CD8-positive, alpha-beta memory T cell (primary cell): ENCODE measurements around the gene ARRDC5. TPM values are rescaled to one million over a fixed set of nuclear protein-coding genes. Genes with fewer than 3 reads are reported as not detected.
"Not testable (repeated sequence)": the region's sequence is repeated elsewhere in the genome, so short reads cannot be mapped to it uniquely, and the experiment has no call there.

Source experiments
- CTCF ChIA-PET: fragments of 350-600 bp; sonication (Branson Sonifier 250); formaldehyde crosslinking; loops from one replicate; lab custom pipeline; 2021; ENCODE audit warnings: antibody characterized with exemption; lab: Charles Lee
- POLR2A ChIA-PET: fragments of 350-600 bp; sonication (Branson Sonifier 250); formaldehyde crosslinking; loops from one replicate; lab custom pipeline; 2021; ENCODE audit warnings: antibody characterized with exemption; lab: Charles Lee
- DNase-seq, 5 donors: peaks; one replicate each; pipeline versions ENCODE4 v3.0.0 to v3.0.0-alpha.2; 2020 to 2022; ENCODE audit warnings: mixed read lengths in 1 of 5
- H3K27ac ChIP-seq: one replicate; pipeline ENCODE4 v1.7.0; 2013; ENCODE audit warnings: low read depth, mild to moderate bottlenecking, low read length, moderate library complexity
- H3K27me3 ChIP-seq: 2 replicates; pipeline ENCODE4 v1.7.0; 2013; ENCODE audit warnings: low read length, mild to moderate bottlenecking; ENCODE audit not compliant: insufficient read depth, poor library complexity, severe bottlenecking
- H3K36me3 ChIP-seq: 2 replicates; pipeline ENCODE4 v1.7.0; 2013; ENCODE audit warnings: mild to moderate bottlenecking, low read length, moderate library complexity; ENCODE audit not compliant: insufficient read depth
- H3K4me1 ChIP-seq: 2 replicates; pipeline ENCODE4 v1.7.0; 2013; ENCODE audit warnings: mild to moderate bottlenecking, low read length, moderate library complexity; ENCODE audit not compliant: insufficient read depth
- H3K4me3 ChIP-seq: 2 replicates; pipeline ENCODE4 v1.7.0; 2013; ENCODE audit warnings: mild to moderate bottlenecking, low read length
- H3K9me3 ChIP-seq: 2 replicates; pipeline ENCODE4 v1.7.0; 2013; ENCODE audit warnings: mild to moderate bottlenecking, low read length
- H3K27ac Mint-ChIP-seq, 8 donors: one replicate each; pipeline ENCODE4 v1.8.0; 2020 to 2021; ENCODE audit warnings: mixed read lengths in 8 of 8, mild to moderate bottlenecking in 6 of 8, inconsistent platforms in 3 of 8, moderate library complexity in 3 of 8
- H3K27me3 Mint-ChIP-seq, 2 donors: one replicate each; pipeline ENCODE4 v1.8.0; 2020 to 2021; ENCODE audit warnings: mixed read lengths in 2 of 2, mild to moderate bottlenecking in 1 of 2, moderate library complexity in 1 of 2
- H3K36me3 Mint-ChIP-seq, 3 donors: one replicate each; pipeline ENCODE4 v1.8.0; 2020 to 2021; ENCODE audit warnings: mixed read lengths in 3 of 3, inconsistent platforms in 1 of 3, mild to moderate bottlenecking in 1 of 3
- H3K4me1 Mint-ChIP-seq, 3 donors: one replicate each; pipeline ENCODE4 v1.8.0; 2020 to 2021; ENCODE audit warnings: mixed read lengths in 3 of 3, inconsistent platforms in 1 of 3, mild to moderate bottlenecking in 1 of 3
- H3K4me3 Mint-ChIP-seq, 7 donors: one replicate each; pipeline ENCODE4 v1.8.0; 2020 to 2021; ENCODE audit warnings: mixed read lengths in 7 of 7, mild to moderate bottlenecking in 6 of 7, moderate library complexity in 4 of 7, inconsistent platforms in 2 of 7
- H3K9me3 Mint-ChIP-seq, 5 donors: one replicate each; pipeline ENCODE4 v1.8.0; 2020 to 2022; ENCODE audit warnings: mixed read lengths in 5 of 5, mild to moderate bottlenecking in 3 of 5, moderate library complexity in 2 of 5, inconsistent platforms in 1 of 5
- polyA plus RNA-seq: library from polyadenylated mRNA; unstranded; fragments of 300-500 nt; fragmentation: Illumina TruSeq; gene quantifications from one replicate; pipeline ENCODE4 v1.2.3, GENCODE V29; 2021
- total RNA-seq, 2 experiments: library from RNA; stranded (reverse); gene quantifications; one replicate each; pipeline ENCODE4 v1.2.3, GENCODE V29; 2021

The ARRDC5 gene
- total and polyA plus RNA-seq, 3 experiments from 2014 or later = 1.8 to 5.5 (median 2.2) TPM

DNA sequence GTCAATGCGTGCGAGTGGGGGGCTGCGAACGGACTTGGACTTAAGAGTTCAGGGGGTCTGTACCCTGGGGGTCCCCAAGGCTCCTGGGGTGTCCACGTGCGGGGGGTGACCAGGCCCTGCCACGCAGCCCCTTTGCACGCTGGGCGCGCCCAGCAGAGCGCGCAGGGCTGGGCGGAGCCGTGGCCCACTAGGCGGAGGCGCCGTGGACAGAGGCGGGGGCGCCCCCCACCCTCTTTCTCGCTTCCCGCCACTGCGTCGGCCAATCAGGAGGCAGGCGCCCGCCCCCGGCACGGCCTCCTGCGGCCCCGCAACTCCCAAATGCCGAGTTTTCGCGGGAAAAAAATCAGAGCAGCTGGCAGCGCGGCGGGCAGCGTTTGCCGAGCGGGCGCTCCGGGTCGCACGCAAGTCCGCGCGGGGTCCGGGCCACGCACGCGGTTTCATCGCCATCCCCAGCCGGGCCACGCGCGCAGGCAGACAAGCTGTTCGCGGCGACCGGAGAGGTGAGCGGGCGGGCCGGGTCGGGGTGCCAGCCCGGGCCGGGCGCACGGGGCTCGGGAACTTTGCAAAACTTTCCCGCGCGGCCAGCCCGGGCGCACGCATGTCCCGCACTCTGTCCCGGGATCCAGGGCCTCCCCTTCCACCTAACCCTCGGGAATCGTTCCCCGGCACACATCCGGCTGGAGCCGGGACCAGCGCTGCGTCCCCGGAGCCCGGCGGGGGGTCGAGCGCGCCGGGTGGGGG is 6.6 kb upstream of the ARRDC5 start, which contains the start of gene UHRF1:
UHRF1 (plus strand) TSS at position 346 of the 741 bp plus-strand sequence. CDS start 1,385 bp downstream, outside the sequence.
- peaks cover 50 to 77% (median 50%) of the 10 kb centered on the region in 3 donors for H3K4me1 Mint-ChIP-seq
- Histone ChIP-seq H3K27me3 (no peaks in the 10 kb centered on the region), H3K4me1 (peaks cover 56% of the 10 kb centered on the region), H3K9me3 (no peaks in the 10 kb centered on the region), H3K27ac (no peak within 1 kb of the TSS), H3K36me3 (no peaks in the 10 kb centered on the region), H3K4me3 (peak within 1 kb of the TSS; percentile 73)
- peaks cover 5 to 45% (median 6%) of the 10 kb centered on the region in 3 donors for H3K36me3 Mint-ChIP-seq
- peaks cover 0 to 4% of the 10 kb centered on the region in 2 donors for H3K27me3 Mint-ChIP-seq
- DNase-seq = peak in 1 of 5 donors; percentile 6
- no peaks in the 10 kb centered on the region for H3K9me3 Mint-ChIP-seq
- H3K4me3 Mint-ChIP-seq = peak within 1 kb of the TSS; percentile 88 to 100 (median 99)
- POLR2A ChIA-PET = interaction anchor here (0.7 kb wide), 1 partner anchor 59 kb away, joined by 3 read pairs; no protein-coding TSS in a partner anchor
- CTCF ChIA-PET = no interaction called here
- H3K27ac Mint-ChIP-seq = peak within 1 kb of the TSS in 7 of 8 donors; percentile 66 to 96 (median 87)

GRCh38 chr19:4908781-4909155 is 6.1 kb upstream of the ARRDC5 start:
- Histone ChIP-seq H3K4me3 (no peak overlapping the region), H3K4me1 (peaks cover 51% of the 10 kb centered on the region)
- POLR2A ChIA-PET = interaction anchor here (1.2 kb wide), 1 partner anchor 8 kb away, joined by 3 read pairs; no protein-coding TSS in a partner anchor

GRCh38 chr19:4908360-4908759 is 5.7 kb upstream of the ARRDC5 start:
- POLR2A ChIA-PET = interaction anchor here (0.6 to 1.2 kb wide), 2 partner anchors 8 to 36 kb away, joined by 3 to 5 read pairs; no protein-coding TSS in a partner anchor

More at GRCh38 chr19:4908781-4909155, 6.1 kb upstream of the ARRDC5 start:
- H3K27me3 ChIP-seq = no peaks in the 10 kb centered on the region
- no peaks in the 10 kb centered on the region for H3K9me3 ChIP-seq
- DNase-seq = no peak
- Mint-ChIP-seq H3K4me3 (peak overlapping the region in 6 of 7 donors; percentile 42 to 87 (median 62)), H3K36me3 (peaks cover 0 to 39% (median 6%) of the 10 kb centered on the region in 3 donors), H3K27ac (peak overlapping the region in 4 of 8 donors; percentile 66 to 87 (median 81)), H3K4me1 (peaks cover 44 to 71% (median 45%) of the 10 kb centered on the region in 3 donors), H3K9me3 (no peaks in the 10 kb centered on the region), H3K27me3 (peaks cover 0 to 4% of the 10 kb centered on the region in 2 donors)
- H3K27ac ChIP-seq = no peak overlapping the region
- H3K36me3 ChIP-seq = no peaks in the 10 kb centered on the region
- CTCF ChIA-PET = interaction anchor here (1.2 kb wide), 1 partner anchor 99 kb away, joined by 6 read pairs; no protein-coding TSS in a partner anchor

GRCh38 chr19:4906963-4907362 is 4.3 kb upstream of the ARRDC5 start:
- peaks cover 0 to 2% of the 10 kb centered on the region in 2 donors for H3K27me3 Mint-ChIP-seq
- H3K4me1 Mint-ChIP-seq = peaks cover 35 to 60% (median 35%) of the 10 kb centered on the region in 3 donors
- H3K9me3 Mint-ChIP-seq = no peaks in the 10 kb centered on the region
- peaks cover 0 to 32% (median 6%) of the 10 kb centered on the region in 3 donors for H3K36me3 Mint-ChIP-seq
- Histone ChIP-seq H3K4me1 (peaks cover 33% of the 10 kb centered on the region), H3K9me3 (no peaks in the 10 kb centered on the region), H3K4me3 (no peak overlapping the region), H3K36me3 (no peaks in the 10 kb centered on the region), H3K27me3 (no peaks in the 10 kb centered on the region), H3K27ac (no peak overlapping the region)
- ChIA-PET POLR2A (interaction anchor here (0.8 kb wide), 1 partner anchor 10 kb away, joined by 3 read pairs; no protein-coding TSS in a partner anchor), CTCF (no interaction called here)
- no peak for DNase-seq
- H3K4me3 Mint-ChIP-seq = no peak overlapping the region
- peak overlapping the region in 1 of 8 donors; percentile 81 for H3K27ac Mint-ChIP-seq

More at GRCh38 chr19:4908360-4908759, 5.7 kb upstream of the ARRDC5 start:
- no peak overlapping the region for H3K4me3 ChIP-seq
- H3K9me3 ChIP-seq = no peaks in the 10 kb centered on the region
- no peak overlapping the region for H3K27ac ChIP-seq
- Mint-ChIP-seq H3K27me3 (peaks cover 0 to 4% of the 10 kb centered on the region in 2 donors), H3K27ac (peak overlapping the region in 6 of 8 donors; percentile 66 to 87 (median 78)), H3K4me3 (peak overlapping the region; percentile 42 to 87 (median 63)), H3K9me3 (no peaks in the 10 kb centered on the region), H3K36me3 (peaks cover 0 to 36% (median 6%) of the 10 kb centered on the region in 3 donors), H3K4me1 (peaks cover 42 to 67% (median 44%) of the 10 kb centered on the region in 3 donors)
- no peaks in the 10 kb centered on the region for H3K36me3 ChIP-seq
- no peak for DNase-seq
- CTCF ChIA-PET = interaction anchor here (1.2 kb wide), 1 partner anchor 99 kb away, joined by 6 read pairs; no protein-coding TSS in a partner anchor
- no peaks in the 10 kb centered on the region for H3K27me3 ChIP-seq
- H3K4me1 ChIP-seq = peaks cover 47% of the 10 kb centered on the region

GRCh38 chr19:4904481-4904880 is 1.8 kb upstream of the ARRDC5 start:
- ChIA-PET POLR2A (interaction anchor here (0.8 kb wide), 1 partner anchor 11 kb away, joined by 3 read pairs; no protein-coding TSS in a partner anchor), CTCF (interaction anchor here (1.3 kb wide), 1 partner anchor 53 kb away, joined by 3 read pairs; no protein-coding TSS in a partner anchor)
- peaks cover 15% of the 10 kb centered on the region for H3K4me1 ChIP-seq
- no peaks in the 10 kb centered on the region for H3K9me3 ChIP-seq
- no peaks in the 10 kb centered on the region for H3K27me3 ChIP-seq
- Mint-ChIP-seq H3K27ac (peak overlapping the region in 2 of 8 donors; percentile 32 to 50), H3K4me1 (peaks cover 18 to 47% (median 18%) of the 10 kb centered on the region in 3 donors), H3K9me3 (no peaks in the 10 kb centered on the region), H3K4me3 (no peak overlapping the region), H3K36me3 (peaks cover 0 to 32% (median 2%) of the 10 kb centered on the region in 3 donors), H3K27me3 (peaks cover 0 to 2% of the 10 kb centered on the region in 2 donors)
- no peak overlapping the region for H3K27ac ChIP-seq
- H3K36me3 ChIP-seq = no peaks in the 10 kb centered on the region
- H3K4me3 ChIP-seq = no peak overlapping the region
- no peak for DNase-seq

DNA sequence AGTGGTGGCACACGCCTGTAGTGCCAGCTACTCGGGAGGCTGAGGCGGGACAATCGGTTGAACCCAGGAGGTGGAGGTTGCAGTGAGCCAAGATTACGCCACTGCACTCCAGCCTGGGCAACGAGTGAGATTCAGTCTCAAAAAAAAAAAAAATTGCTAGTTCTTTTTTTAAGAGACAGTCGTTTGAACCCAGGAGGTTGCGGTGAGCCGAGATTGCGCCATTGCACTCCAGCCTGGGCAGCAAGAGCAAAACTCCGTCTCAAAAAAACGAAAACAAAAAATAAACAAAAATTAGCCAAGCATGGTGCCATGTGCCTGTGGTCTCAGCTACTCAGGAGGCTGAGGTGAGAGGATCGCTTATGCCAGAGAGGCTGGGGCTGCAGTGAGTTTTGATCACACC is 1.8 kb downstream of the ARRDC5 start:
- Mint-ChIP-seq H3K4me1 (peaks cover 7 to 27% (median 8%) of the 10 kb centered on the region in 3 donors), H3K36me3 (peaks cover 0 to 30% (median 2%) of the 10 kb centered on the region in 3 donors)
- H3K9me3 Mint-ChIP-seq, H3K27me3 ChIP-seq, H3K27me3 Mint-ChIP-seq, H3K4me1 ChIP-seq, H3K36me3 ChIP-seq, DNase-seq, CTCF ChIA-PET, H3K9me3 ChIP-seq, H3K27ac ChIP-seq, H3K4me3 ChIP-seq, POLR2A ChIA-PET, H3K4me3 Mint-ChIP-seq, H3K27ac Mint-ChIP-seq: not testable (repeated sequence)

DNA sequence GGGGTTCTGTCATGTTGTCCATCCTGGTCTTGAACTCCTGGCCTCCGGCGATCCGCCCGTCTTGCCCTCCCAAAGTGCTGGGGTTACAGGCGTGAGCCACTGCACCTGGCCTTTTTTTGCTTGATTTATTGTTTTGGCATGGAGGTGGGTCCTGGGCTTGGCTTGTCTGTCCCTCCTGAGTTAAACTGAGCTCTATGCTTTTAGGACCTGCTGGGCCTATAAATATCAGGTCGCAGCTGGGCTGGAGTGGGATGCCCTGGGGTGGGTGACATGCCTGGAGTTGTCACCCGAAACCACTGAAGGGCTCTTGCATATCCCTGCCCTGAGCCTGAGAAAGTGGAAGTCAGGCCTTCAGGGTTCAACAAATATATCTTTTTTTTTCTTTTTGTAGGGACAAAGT is 5.5 kb downstream of the ARRDC5 start:
- H3K27ac Mint-ChIP-seq = peak overlapping the region in 1 of 8 donors; percentile 89
- no peak overlapping the region for H3K4me3 ChIP-seq
- no peak for DNase-seq

More for the DNA sequence above, 5.5 kb downstream of the ARRDC5 start:
- Mint-ChIP-seq H3K27me3 (peaks cover 0 to 1% of the 10 kb centered on the region in 2 donors), H3K4me1 (peaks cover 1 to 18% (median 3%) of the 10 kb centered on the region in 3 donors), H3K9me3 (peaks cover 0 to 2% (median 0%) of the 10 kb centered on the region in 5 donors), H3K36me3 (peaks cover 0 to 27% (median 2%) of the 10 kb centered on the region in 3 donors), H3K4me3 (no peak overlapping the region)
- no peaks in the 10 kb centered on the region for H3K4me1 ChIP-seq
- H3K9me3 ChIP-seq = no peaks in the 10 kb centered on the region
- POLR2A ChIA-PET = no interaction called here
- H3K27me3 ChIP-seq = no peaks in the 10 kb centered on the region
- no peaks in the 10 kb centered on the region for H3K36me3 ChIP-seq
- H3K27ac ChIP-seq = no peak overlapping the region
- CTCF ChIA-PET = no interaction called here
